Ramos (cell line): ENCODE results near the gene PLA2G4E.

ENCODE experiments used
- in situ Hi-C: fragments of 300-500 bp; cut with MboI; formaldehyde crosslinking; loops from one replicate; pipeline ENCODE4 v1.14.3; 2022; ENCODE audit warnings: low sequenced_read_pairs; ENCODE audit not compliant: unreplicated experiment

Gene PLA2G4E

GRCh38 chr15:42024303-42024702 lies 3.5 kb upstream of the PLA2G4E start:
- in situ Hi-C loops = no loop called here

GRCh38 chr15:42021593-42021992 lies 751 bp upstream of the PLA2G4E start:
- in situ Hi-C loops = no loop called here

DNA sequence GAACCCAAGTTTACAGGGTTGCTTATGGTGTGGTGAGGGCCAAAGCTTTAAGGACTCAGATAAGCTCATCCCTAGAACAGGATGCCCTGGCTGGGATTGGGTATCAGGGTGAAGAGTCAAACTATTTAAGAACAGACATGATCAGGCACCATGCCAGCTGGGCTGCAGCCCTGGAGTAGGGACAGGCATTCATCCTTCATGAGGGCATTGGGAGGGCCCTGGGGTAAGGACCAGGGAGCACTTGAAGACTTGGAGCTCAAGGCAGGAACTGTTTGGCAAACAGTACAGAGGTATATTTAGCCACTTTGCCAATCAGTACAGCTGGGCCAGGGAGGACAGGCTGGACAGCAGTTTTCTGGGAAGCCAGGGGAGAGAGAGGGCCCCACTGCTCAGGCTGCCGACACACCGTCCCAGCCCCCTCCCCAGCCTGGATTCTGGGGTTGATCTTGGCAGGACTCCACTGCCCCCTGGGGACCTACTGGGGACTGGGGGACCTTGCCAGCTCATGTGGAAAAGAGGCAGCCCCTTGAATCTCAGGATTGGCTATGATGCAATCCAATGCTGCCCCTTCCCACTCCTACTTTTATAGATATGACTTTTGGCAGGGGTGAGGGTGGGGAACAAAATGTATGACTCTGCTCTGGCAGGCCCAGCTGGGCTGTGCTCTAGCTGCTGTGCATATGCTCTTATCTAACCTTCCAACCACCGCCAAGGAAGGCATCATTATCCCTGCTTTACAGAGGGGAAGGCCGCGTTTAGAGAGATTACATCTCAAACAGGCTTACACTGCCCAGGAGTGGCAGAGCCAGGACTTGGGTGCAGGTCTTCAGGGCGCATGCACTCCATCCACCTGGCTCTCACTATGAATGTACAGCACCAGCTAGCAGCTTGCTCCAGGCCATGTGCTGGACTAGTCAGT lies 2.3 kb downstream of the PLA2G4E start:
- in situ Hi-C loops = no loop called here

GRCh38 chr15:42016971-42017370 lies 3.9 kb downstream of the PLA2G4E start:
- in situ Hi-C loops = no loop called here

GRCh38 chr15:42014406-42014805 lies 6.4 kb downstream of the PLA2G4E start:
- in situ Hi-C loops = no loop called here

GRCh38 chr15:42012928-42013482 lies 7.8 kb downstream of the PLA2G4E start:
- in situ Hi-C loops = no loop called here

GRCh38 chr15:42012241-42012640 lies 8.6 kb downstream of the PLA2G4E start:
- in situ Hi-C loops = no loop called here

GRCh38 chr15:42011074-42011473 lies 9.8 kb downstream of the PLA2G4E start:
- in situ Hi-C loops = no loop called here

DNA sequence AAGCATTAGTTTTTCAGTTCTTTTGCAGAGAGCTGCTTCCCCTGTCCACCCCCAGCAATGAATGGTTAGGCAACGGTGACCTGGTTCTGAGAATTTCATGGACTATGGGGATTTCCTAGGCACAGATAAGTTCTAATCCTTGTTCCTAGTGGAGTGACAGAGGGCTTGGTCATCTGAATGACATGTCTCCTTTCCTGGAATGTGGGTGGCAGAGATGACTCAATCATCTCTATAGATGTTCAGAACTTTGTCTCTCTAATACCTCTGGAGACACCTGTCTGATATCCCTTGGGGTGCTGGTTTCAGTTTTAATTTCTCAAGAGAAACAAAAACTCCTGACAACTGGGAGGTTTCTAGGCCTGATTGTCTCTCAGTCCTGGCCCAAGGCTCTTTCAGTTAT lies 10.4 kb downstream of the PLA2G4E start:
- in situ Hi-C loops = no loop called here

GRCh38 chr15:42009474-42009873 lies 11.4 kb downstream of the PLA2G4E start:
- in situ Hi-C loops = no loop called here

DNA sequence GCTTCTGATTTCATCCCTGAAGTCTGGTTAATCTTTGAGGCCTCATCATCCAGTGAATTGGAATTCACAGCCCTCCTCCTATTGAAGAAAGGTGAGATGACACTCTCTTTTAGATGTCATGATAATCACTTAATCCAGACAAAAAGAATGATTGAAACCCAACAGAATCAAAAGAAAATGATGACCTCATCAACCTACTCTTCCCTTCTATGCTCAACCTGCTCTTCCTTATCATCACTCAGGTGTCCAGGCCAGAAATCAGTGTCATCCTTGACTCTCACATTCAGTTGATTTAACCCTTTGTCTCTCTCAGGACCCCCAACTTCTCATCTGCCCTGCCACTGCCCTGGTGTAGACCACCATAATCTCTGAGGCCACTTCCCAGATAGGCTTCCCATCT lies 11.8 kb downstream of the PLA2G4E start:
- in situ Hi-C loops = no loop called here

- in situ Hi-C loops = no loop called here
These were observed 13.5 kb downstream of the PLA2G4E start for GRCh38 chr15:42007386-42007785.

GRCh38 chr15:42002333-42002732 lies 18.5 kb downstream of the PLA2G4E start:
- in situ Hi-C loops = no loop called here

DNA sequence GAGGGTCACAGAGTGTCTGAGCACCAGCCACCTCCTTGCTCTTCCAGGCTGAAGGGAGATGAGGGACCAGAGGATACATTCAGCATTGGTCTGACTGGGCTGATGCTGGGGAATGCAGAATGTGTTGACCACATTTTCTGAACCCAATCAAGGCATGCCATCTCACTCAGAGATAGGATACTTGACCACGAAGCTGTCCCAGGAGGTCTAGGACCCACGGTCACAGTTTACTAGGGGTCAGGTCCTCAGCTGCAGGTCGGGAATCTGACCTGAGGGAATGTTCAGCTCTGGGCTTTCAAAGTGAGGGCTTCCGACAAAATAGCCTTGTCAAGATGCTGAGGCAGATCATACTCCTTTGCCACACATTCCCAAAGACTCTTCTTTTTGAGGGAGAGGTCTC lies 19.6 kb downstream of the PLA2G4E start:
- in situ Hi-C loops = no loop called here

- in situ Hi-C loops = no loop called here
These were observed 21.3 kb downstream of the PLA2G4E start for GRCh38 chr15:41999290-42000285.

DNA sequence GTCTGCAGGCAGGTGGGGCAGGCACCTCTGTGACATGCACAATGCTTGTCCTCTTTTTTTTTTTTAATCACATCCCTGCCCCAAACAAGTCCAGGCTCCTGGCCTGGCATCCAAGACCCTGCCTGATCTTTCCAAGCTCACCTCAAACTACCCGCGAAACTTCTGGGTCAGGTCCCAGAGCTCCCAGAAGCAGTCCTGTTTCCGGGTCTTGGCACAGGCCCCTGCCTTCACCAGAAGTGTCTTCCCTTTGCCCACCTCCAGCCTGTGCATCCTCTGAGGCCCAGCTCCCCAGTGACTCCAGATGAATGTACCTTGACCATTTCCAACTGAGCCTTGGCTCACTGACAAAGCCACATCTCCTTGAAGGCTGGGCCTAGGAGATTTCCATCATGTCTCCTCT lies 23.0 kb downstream of the PLA2G4E start:
- in situ Hi-C loops = no loop called here

GRCh38 chr15:41996921-41997592 lies 23.8 kb downstream of the PLA2G4E start:
- in situ Hi-C loops = no loop called here

DNA sequence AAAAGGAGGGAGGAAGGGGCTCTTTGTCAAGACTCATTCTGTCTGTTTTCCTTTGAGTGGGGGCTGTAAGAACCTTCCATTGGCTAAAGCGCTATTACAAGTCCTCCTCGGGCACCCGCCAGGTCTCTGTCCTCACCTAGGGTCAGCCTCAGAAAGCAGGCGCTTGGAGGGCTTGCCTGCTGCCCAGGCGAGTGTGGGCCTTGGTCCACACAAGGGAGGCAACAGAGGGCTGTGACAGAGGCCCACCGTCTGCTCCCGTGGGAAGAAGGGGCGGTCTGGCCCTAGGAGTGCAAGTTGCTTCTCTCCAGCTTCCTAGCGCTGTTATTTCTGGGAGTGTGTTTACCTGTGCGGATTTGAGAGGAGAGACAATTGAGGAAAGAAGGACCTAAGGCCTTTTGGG lies 24.5 kb downstream of the PLA2G4E start:
- in situ Hi-C loops = no loop called here

DNA sequence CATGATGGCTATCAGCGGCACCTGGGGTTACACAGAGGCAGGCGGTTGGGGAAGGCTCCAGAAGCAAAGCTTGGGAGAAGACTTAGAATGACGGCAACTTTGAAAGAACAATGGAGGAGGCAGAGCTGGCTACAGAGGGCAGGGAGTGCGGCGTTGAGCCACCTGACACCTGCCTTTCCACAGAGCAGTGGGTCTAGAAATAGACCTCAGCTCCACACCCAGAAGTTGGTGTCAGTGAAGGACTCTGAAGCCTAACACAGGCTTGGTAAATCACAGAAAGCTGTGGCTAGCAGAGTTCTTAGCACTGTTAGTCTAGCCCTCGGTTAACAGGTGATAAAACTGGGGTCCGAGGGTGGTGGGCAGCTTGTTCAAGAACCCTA lies 25.4 kb downstream of the PLA2G4E start:
- in situ Hi-C loops = no loop called here

DNA sequence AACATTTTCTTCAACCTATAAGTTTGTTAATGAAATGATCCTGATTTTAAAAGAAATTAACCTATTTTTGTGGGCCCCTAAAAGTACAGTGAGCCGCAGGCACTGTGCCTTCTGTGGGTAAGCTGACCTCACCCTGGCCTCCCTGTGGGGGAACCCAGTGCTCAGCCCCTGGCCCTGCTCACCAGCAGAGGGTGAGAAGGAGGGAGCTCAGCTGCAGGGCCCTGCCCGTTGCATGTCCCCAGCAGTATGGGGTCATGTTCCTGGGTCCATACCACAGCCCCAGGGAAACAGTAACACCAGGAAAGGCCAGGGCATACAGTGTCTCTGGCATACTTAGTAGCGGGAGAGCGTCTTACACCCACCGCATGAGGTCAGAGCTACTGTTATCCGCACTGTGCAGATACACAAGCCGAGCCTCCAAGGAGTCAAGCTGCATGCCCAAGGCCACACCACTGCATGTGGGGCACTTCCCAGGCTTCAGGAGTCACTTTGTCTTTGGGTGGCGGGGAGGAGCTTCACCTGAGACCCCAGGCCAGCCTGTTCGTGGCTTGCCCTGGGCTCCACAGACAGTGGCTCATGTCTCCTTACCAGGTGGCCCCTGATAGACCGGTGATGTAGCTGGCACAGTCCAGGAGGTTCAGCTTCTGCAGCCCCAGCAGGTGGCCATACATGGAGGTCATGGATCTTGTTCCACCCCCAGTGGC lies 25.9 kb downstream of the PLA2G4E start:
- in situ Hi-C loops = no loop called here
